ENCODE measurements around the gene HECTD4. TPM values are rescaled to one million over a fixed set of nuclear protein-coding genes. Genes with fewer than 3 reads are reported as not detected.

HECTD4 gene
- total RNA-seq, 4 donors from 2014 or later: 53.7 to 168 (median 62.9) TPM

GRCh38 chr12:112374166-112374740, 8.0 kb downstream of the HECTD4 start:
- Histone ChIP-seq H3K9me3 (no peaks in the 10 kb centered on the region), H3K4me3 (no peak overlapping the region), H3K27me3 (no peaks in the 10 kb centered on the region), H3K27ac (no peak overlapping the region), H3K4me1 (peaks cover 8% of the 10 kb centered on the region), H3K36me3 (no peaks in the 10 kb centered on the region)
- DNase-seq (ENCODE audit: low spot score in 2 of 2): no peak
- WGBS: 72% methylated on average over 3 of the region's 3 CpGs
- no peak for TF ChIP-seq POLR2AphosphoS5 (IDR thresholded peaks at IDR 0.05)
- no peak for TF ChIP-seq EP300 (IDR thresholded peaks at IDR 0.05)
- no peak for TF ChIP-seq POLR2A (IDR thresholded peaks at IDR 0.05)
- TF ChIP-seq, protein P1, sequence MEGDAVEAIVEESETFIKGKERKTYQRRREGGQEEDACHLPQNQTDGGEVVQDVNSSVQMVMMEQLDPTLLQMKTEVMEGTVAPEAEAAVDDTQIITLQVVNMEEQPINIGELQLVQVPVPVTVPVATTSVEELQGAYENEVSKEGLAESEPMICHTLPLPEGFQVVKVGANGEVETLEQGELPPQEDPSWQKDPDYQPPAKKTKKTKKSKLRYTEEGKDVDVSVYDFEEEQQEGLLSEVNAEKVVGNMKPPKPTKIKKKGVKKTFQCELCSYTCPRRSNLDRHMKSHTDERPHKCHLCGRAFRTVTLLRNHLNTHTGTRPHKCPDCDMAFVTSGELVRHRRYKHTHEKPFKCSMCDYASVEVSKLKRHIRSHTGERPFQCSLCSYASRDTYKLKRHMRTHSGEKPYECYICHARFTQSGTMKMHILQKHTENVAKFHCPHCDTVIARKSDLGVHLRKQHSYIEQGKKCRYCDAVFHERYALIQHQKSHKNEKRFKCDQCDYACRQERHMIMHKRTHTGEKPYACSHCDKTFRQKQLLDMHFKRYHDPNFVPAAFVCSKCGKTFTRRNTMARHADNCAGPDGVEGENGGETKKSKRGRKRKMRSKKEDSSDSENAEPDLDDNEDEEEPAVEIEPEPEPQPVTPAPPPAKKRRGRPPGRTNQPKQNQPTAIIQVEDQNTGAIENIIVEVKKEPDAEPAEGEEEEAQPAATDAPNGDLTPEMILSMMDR (IDR thresholded peaks at IDR 0.05): no peak

- H3K4me1 ChIP-seq: peaks cover 8% of the 10 kb centered on the region
- no peaks in the 10 kb centered on the region for H3K36me3 ChIP-seq
- H3K27ac ChIP-seq: no peak overlapping the region
- TF ChIP-seq EP300 (IDR thresholded peaks at IDR 0.05) (no peak), POLR2A (IDR thresholded peaks at IDR 0.05) (no peak), POLR2AphosphoS5 (IDR thresholded peaks at IDR 0.05) (no peak)
- TF ChIP-seq, protein P1 (IDR thresholded peaks at IDR 0.05): no peak
- H3K4me3 ChIP-seq: no peak overlapping the region
- DNase-seq (ENCODE audit: low spot score in 2 of 2): no peak
- no peaks in the 10 kb centered on the region for H3K9me3 ChIP-seq
- H3K27me3 ChIP-seq: no peaks in the 10 kb centered on the region
- WGBS: 69% methylated on average over 8 of the region's 8 CpGs
Observed at GRCh38 chr12:112370868-112371510, 11.2 kb downstream of the HECTD4 start.

DNA sequence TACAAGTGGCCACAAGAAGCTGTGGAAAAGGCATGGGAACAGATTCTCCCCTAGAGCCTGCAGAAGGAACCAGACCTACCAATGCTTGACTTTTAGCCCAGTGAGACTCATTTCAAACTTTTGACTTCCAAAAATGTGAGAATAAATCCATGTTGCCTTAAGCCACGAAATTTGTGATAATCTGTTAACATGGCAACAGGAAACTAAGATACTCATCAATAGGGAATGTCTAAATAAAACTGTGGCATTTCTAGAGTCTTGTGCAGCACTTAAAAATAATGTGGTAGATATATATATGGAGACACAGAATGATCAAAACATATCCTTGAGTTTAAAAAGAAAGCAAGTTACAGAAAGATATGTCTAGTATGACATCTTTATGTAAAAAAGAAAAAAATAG, 12.0 kb downstream of the HECTD4 start:
- H3K27me3 ChIP-seq: no peaks in the 10 kb centered on the region
- no peaks in the 10 kb centered on the region for H3K36me3 ChIP-seq
- H3K9me3 ChIP-seq: no peaks in the 10 kb centered on the region
- 27% methylated on average over 1 of the region's 1 CpG for WGBS
- peaks cover 8% of the 10 kb centered on the region for H3K4me1 ChIP-seq
- no peak for DNase-seq (ENCODE audit: low spot score in 2 of 2)
- H3K27ac ChIP-seq: no peak overlapping the region
- no peak overlapping the region for H3K4me3 ChIP-seq
- TF ChIP-seq, protein P1 (IDR thresholded peaks at IDR 0.05): no peak
- TF ChIP-seq POLR2A (IDR thresholded peaks at IDR 0.05): no peak
- TF ChIP-seq EP300 (IDR thresholded peaks at IDR 0.05): no peak
- TF ChIP-seq POLR2AphosphoS5 (IDR thresholded peaks at IDR 0.05): no peak

DNA sequence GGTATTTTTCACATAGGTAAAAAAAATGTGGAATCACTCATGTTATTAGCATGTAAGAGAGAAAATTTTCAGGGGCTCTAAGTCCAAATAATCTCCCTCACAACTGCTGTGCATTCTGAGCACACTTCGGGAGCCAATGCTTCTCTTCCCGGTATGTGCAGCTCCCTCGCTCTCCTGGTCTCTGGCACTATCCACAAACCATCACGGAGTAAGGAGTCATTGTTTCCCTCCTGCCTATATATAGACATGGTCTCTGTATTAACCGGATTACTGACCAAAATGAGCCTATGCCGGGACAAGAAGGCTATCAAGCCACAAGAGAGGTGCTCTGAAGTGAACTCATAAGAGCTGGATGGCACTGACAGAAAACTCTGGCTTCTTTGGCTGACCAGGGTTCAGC, 13.4 kb downstream of the HECTD4 start:
- Histone ChIP-seq H3K27ac (no peak overlapping the region), H3K9me3 (no peaks in the 10 kb centered on the region), H3K27me3 (no peaks in the 10 kb centered on the region), H3K4me3 (no peak overlapping the region), H3K36me3 (no peaks in the 10 kb centered on the region), H3K4me1 (peaks cover 8% of the 10 kb centered on the region)
- TF ChIP-seq POLR2AphosphoS5 (IDR thresholded peaks at IDR 0.05) (no peak), POLR2A (IDR thresholded peaks at IDR 0.05) (no peak), EP300 (IDR thresholded peaks at IDR 0.05) (no peak)
- TF ChIP-seq, protein P1 (IDR thresholded peaks at IDR 0.05): no peak
- DNase-seq (ENCODE audit: low spot score in 2 of 2): no peak
- 73% methylated on average over 6 of the region's 6 CpGs for WGBS

DNA sequence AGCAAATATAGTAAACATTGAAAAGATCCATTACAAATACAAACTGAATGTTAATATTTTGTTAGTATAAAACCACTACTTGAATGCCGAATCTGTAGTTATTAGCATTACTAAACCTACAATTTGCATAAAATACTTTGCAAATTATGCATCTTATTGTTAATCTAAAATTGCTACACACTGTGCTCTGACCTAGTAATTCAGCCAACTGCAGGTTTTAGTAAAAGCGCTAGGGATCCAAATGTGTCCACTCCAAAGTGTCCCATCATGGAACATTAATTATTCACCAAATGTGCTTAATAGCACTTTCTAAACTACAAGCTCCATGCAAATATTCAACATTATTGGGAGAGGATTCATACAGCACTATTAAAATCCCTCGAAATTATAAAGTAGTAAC, 14.3 kb downstream of the HECTD4 start:
- 79% methylated on average over 3 of the region's 3 CpGs for WGBS
- H3K27me3 ChIP-seq: no peaks in the 10 kb centered on the region
- H3K36me3 ChIP-seq: no peaks in the 10 kb centered on the region

More for the DNA sequence above, 14.3 kb downstream of the HECTD4 start:
- Histone ChIP-seq H3K4me3 (no peak overlapping the region), H3K27ac (no peak overlapping the region), H3K4me1 (peaks cover 8% of the 10 kb centered on the region), H3K9me3 (no peaks in the 10 kb centered on the region)
- TF ChIP-seq, protein P1 (IDR thresholded peaks at IDR 0.05): no peak
- TF ChIP-seq EP300 (IDR thresholded peaks at IDR 0.05): no peak
- TF ChIP-seq POLR2A (IDR thresholded peaks at IDR 0.05): no peak
- no peak for TF ChIP-seq POLR2AphosphoS5 (IDR thresholded peaks at IDR 0.05)
- no peak for DNase-seq (ENCODE audit: low spot score in 2 of 2)

All from suprapubic skin (tissue), 4 donors.